MM.1S (cell line): ENCODE results near the gene BTBD8.

Source experiments
- CTCF ChIP-seq: fragments of 300-600 bp; sonication (generic); IDR thresholded peaks from 2 replicates; pipeline ENCODE4 v1.5.1; 2016; ENCODE audit warnings: antibody characterized with exemption, low read length, mixed read lengths
- EZH2 ChIP-seq: fragments of 300-600 bp; sonication (generic); optimal IDR thresholded peaks from 2 replicates; pipeline ENCODE3; 2017; ENCODE audit warnings: low read depth, mild to moderate bottlenecking, antibody characterized with exemption, low read length, mixed read lengths

GRCh38 chr1:92218559-92218958 is 138.4 kb downstream of the BTBD8 start:
- TF ChIP-seq CTCF (no peak), EZH2 (no peak)
